ENCODE measurements around the gene CCDC18. TPM values are rescaled to one million over a fixed set of nuclear protein-coding genes. Genes with fewer than 3 reads are reported as not detected.
"Not testable (repeated sequence)": the region's sequence is repeated elsewhere in the genome, so short reads cannot be mapped to it uniquely, and the experiment has no call there.

CCDC18 gene
- total RNA-seq, 3 donors from 2014 or later, result 2.7 to 7.7 (median 3.2) TPM

GRCh38 chr1:93205892-93206566 is 25.5 kb downstream of the CCDC18 start:
- DNase-seq, result no peak
- Histone ChIP-seq H3K36me3 (ENCODE audit: low read depth) (no peaks in the 10 kb centered on the region), H3K4me1 (ENCODE audit: low read depth) (no peaks in the 10 kb centered on the region), H3K4me3 (no peak overlapping the region), H3K9me3 (no peaks in the 10 kb centered on the region)
- intact Hi-C loops (cut with DNase I, micrococcal nuclease), result no loop called here
- no peak for ATAC-seq
- TF ChIP-seq CTCF (IDR thresholded peaks at IDR 0.05), result no peak

DNA sequence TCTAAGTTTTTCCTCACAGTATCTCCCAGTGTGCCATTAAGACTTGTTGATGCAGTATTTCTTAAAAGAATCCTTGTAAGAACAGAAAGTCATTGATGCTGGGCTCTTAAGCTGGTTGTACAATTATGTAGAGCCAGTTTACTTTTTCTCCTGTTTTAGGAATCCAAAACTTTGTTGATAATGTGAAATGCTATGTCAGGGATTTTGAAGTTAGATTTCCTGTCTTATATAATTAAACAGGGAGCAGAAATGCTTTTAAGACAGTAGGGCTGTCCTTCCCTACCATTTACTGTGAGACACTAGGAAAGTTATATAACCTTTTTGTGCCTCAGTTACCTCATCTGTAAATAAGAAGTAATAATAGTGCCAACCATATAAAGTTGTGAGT is 26.0 kb downstream of the CCDC18 start:
- no peak for TF ChIP-seq CTCF (IDR thresholded peaks at IDR 0.05)
- intact Hi-C loops (cut with DNase I, micrococcal nuclease), result no loop called here
- Histone ChIP-seq H3K4me1 (ENCODE audit: low read depth) (no peaks in the 10 kb centered on the region), H3K36me3 (ENCODE audit: low read depth) (no peaks in the 10 kb centered on the region), H3K9me3 (no peaks in the 10 kb centered on the region), H3K4me3 (no peak overlapping the region)
- no peak for DNase-seq
- no peak for ATAC-seq

GRCh38 chr1:93207211-93207610 is 26.7 kb downstream of the CCDC18 start:
- Histone ChIP-seq H3K4me3 (no peak overlapping the region), H3K36me3 (ENCODE audit: low read depth) (no peaks in the 10 kb centered on the region), H3K9me3 (no peaks in the 10 kb centered on the region), H3K4me1 (ENCODE audit: low read depth) (no peaks in the 10 kb centered on the region)
- ATAC-seq (no peak), DNase-seq (no peak)
- intact Hi-C loops (cut with DNase I, micrococcal nuclease), result no loop called here
- no peak for TF ChIP-seq CTCF (IDR thresholded peaks at IDR 0.05)

GRCh38 chr1:93215322-93215721 is 34.8 kb downstream of the CCDC18 start:
- ATAC-seq (no peak), DNase-seq (no peak)
- H3K36me3 ChIP-seq (ENCODE audit: low read depth), result no peaks in the 10 kb centered on the region
- no peaks in the 10 kb centered on the region for H3K4me1 ChIP-seq (ENCODE audit: low read depth)
- H3K4me3 ChIP-seq, result no peak overlapping the region
- intact Hi-C loops (cut with DNase I, micrococcal nuclease), result no loop called here
- H3K9me3 ChIP-seq, result no peaks in the 10 kb centered on the region
- TF ChIP-seq CTCF (IDR thresholded peaks at IDR 0.05), result no peak

GRCh38 chr1:93219443-93219842 is 38.9 kb downstream of the CCDC18 start:
- DNase-seq (no peak), ATAC-seq (no peak)
- H3K4me3 ChIP-seq, result no peak overlapping the region
- H3K36me3 ChIP-seq (ENCODE audit: low read depth), result no peaks in the 10 kb centered on the region
- TF ChIP-seq CTCF (IDR thresholded peaks at IDR 0.05), result no peak
- no peaks in the 10 kb centered on the region for H3K9me3 ChIP-seq
- no peaks in the 10 kb centered on the region for H3K4me1 ChIP-seq (ENCODE audit: low read depth)
- intact Hi-C loops (cut with DNase I, micrococcal nuclease), result no loop called here

GRCh38 chr1:93220716-93221115 is 40.2 kb downstream of the CCDC18 start:
- intact Hi-C loops (cut with DNase I, micrococcal nuclease), result not testable (repeated sequence)

More at GRCh38 chr1:93220716-93221115, 40.2 kb downstream of the CCDC18 start:
- H3K4me1 ChIP-seq (ENCODE audit: low read depth); H3K4me3 ChIP-seq; H3K9me3 ChIP-seq; ATAC-seq; DNase-seq; H3K36me3 ChIP-seq (ENCODE audit: low read depth): not testable (repeated sequence)

Measured in mucosa of descending colon (tissue), 3 donors.